K562 (cell line): ENCODE data around the gene NES. TPM values are rescaled to one million over a fixed set of nuclear protein-coding genes. Genes with fewer than 3 reads are reported as not detected.

Source experiments
- ATAC-seq: fragments of 200-7000 bp; cut with Tn5 transposase; 3 replicates; pipeline ENCODE4 v1.9.1; 2020; ENCODE audit warnings: moderate library complexity
- BruUV-seq: library from RNA; stranded (reverse); fragments of 400-500 nt; replicated peaks from 2 replicates; lab custom pipeline; 2021; lab: Mats Ljungman, UMichigan
- CTCF ChIA-PET: fragments of 300-600 bp; formaldehyde crosslinking; extraction: SDS; loops from one replicate; lab custom pipeline; 2021; ENCODE audit warnings: low intra/inter-chr PET ratio; lab: Yijun Ruan, JAX
- POLR2A ChIA-PET: fragments of 300-600, 350-650 bp; sonication (Branson Sonifier 250); formaldehyde crosslinking; extraction: SDS; loops from one replicate; lab custom pipeline; 2021; ENCODE audit warnings: antibody characterized with exemption, inconsistent platforms; lab: Yijun Ruan, JAX
- DNase-seq, 4 experiments: peaks; one replicate each; pipeline versions ENCODE4 v3.0.0 to v3.0.0-alpha.2; 2011 to 2018; ENCODE audit warnings: low spot score in 3 of 4, mixed read lengths in 3 of 4; ENCODE audit errors: extremely low read depth in 1 of 4
- FAIRE-seq: peaks from 2 replicates; lab custom pipeline; 2011; peaks lifted over from hg19 to GRCh38; lab: Jason Lieb, UNC
- H2AFZ ChIP-seq: 2 replicates; pipeline ENCODE4 v1.6.0; 2011; ENCODE audit warnings: low read depth, low read length, control low read depth, inconsistent platforms
- H3K27ac ChIP-seq: fragments of 200-600 bp; 3 replicates; pipeline ENCODE4 v1.8.0; 2011; ENCODE audit warnings: low read depth, mild to moderate bottlenecking, control low read depth, inconsistent platforms, low read length, moderate library complexity, mixed read lengths; ENCODE audit errors: extremely low read depth
- H3K27me3 ChIP-seq, 2 experiments: fragments of 300-600 bp in 1 of 2; 2 replicates in 1 of 2; 3 replicates in 1 of 2; pipeline versions ENCODE4 v1.6.0 to v1.8.0; 2011; ENCODE audit warnings: inconsistent platforms in 2 of 2, low read length in 2 of 2, mild to moderate bottlenecking in 1 of 2, mixed read lengths in 1 of 2, moderate library complexity in 1 of 2; ENCODE audit not compliant: control insufficient read depth in 2 of 2, insufficient read depth in 2 of 2
- H3K36me3 ChIP-seq: fragments of 300-600 bp; 3 replicates; pipeline ENCODE4 v1.8.0; 2011; ENCODE audit warnings: mild to moderate bottlenecking, low read length, inconsistent platforms; ENCODE audit not compliant: control insufficient read depth, insufficient read depth
- H3K4me1 ChIP-seq, 2 experiments: fragments of 200-600 bp in 1 of 2; replicated peaks in 1 of 2; 2 replicates in 1 of 2; 3 replicates in 1 of 2; pipeline versions ENCODE4 v1.5.1 to v1.8.0; 2011; ENCODE audit warnings: inconsistent platforms in 2 of 2, low read length in 2 of 2, mild to moderate bottlenecking in 1 of 2, mixed read lengths in 1 of 2, moderate library complexity in 1 of 2; ENCODE audit not compliant: control insufficient read depth in 2 of 2, insufficient read depth in 2 of 2
- H3K4me2 ChIP-seq: 2 replicates; pipeline ENCODE4 v1.6.1; 2011; ENCODE audit warnings: low read length, control low read depth, inconsistent platforms, mixed read lengths; ENCODE audit not compliant: insufficient read depth
- H3K4me3 ChIP-seq: fragments of 200-600 bp; sonication (generic), shearing (Covaris generic); 2 replicates; pipeline ENCODE4 v1.5.1; 2016; ENCODE audit warnings: control low read depth, inconsistent platforms
- H3K79me2 ChIP-seq: fragments of 200-600 bp; 3 replicates; pipeline ENCODE4 v1.8.0; 2011; ENCODE audit warnings: low read length, inconsistent platforms; ENCODE audit not compliant: control insufficient read depth, insufficient read depth
- H3K9ac ChIP-seq, 2 experiments: 2 replicates each; pipeline versions ENCODE4 v1.6.0 to v1.6.1; 2011; ENCODE audit warnings: low read depth in 2 of 2, low read length in 2 of 2, control low read depth in 1 of 2, inconsistent platforms in 1 of 2, mild to moderate bottlenecking in 1 of 2, mixed read lengths in 1 of 2; ENCODE audit not compliant: insufficient read depth in 1 of 2
- H3K9me1 ChIP-seq: one replicate; pipeline ENCODE4 v1.6.0; 2011; ENCODE audit warnings: inconsistent platforms, mild to moderate bottlenecking, low read length, moderate library complexity; ENCODE audit not compliant: control insufficient read depth, insufficient read depth
- H3K9me3 ChIP-seq: replicated peaks from 2 replicates; pipeline ENCODE4 v1.5.1; 2011; ENCODE audit warnings: low read depth, low read length, inconsistent platforms; ENCODE audit not compliant: control insufficient read depth, insufficient read depth
- H4K20me1 ChIP-seq: replicated peaks from 2 replicates; pipeline ENCODE4 v1.6.1; 2011; ENCODE audit warnings: low read length, inconsistent platforms, mixed read lengths; ENCODE audit not compliant: control insufficient read depth, insufficient read depth
- CTCFL ChIP-seq: IDR thresholded peaks from 2 replicates; pipeline ENCODE4 v1.6.1; 2011; ENCODE audit warnings: borderline replicate concordance, low read depth, mild to moderate bottlenecking, moderate library complexity, low read length; ENCODE audit not compliant: insufficient read depth, poor library complexity, severe bottlenecking
- NKRF ChIP-seq: fragments of 450-650 bp; IDR thresholded peaks from 2 replicates; pipeline ENCODE4 v1.6.1; 2016; ENCODE audit warnings: borderline replicate concordance
- POLR2G ChIP-seq: fragments of 200-400 bp; formaldehyde crosslinking; IDR thresholded peaks from 2 replicates; pipeline ENCODE4 v1.6.1; 2017; ENCODE audit warnings: low read depth, mild to moderate bottlenecking, antibody characterized with exemption, low read length, moderate library complexity
- RBFOX2 ChIP-seq: fragments of 200-400 bp; formaldehyde crosslinking; IDR thresholded peaks from 2 replicates; pipeline ENCODE4 v1.6.1; 2017; ENCODE audit warnings: low read depth, mild to moderate bottlenecking, low read length, moderate library complexity
- RFX5 ChIP-seq: IDR thresholded peaks from 2 replicates; pipeline ENCODE4 v1.6.1; 2011; ENCODE audit warnings: low read depth, mild to moderate bottlenecking, improper control_type of control experiment, low read length
- TSHZ1 ChIP-seq: fragments of 250-450 bp; sonication (Bioruptor Pico); IDR thresholded peaks from 2 replicates; pipeline ENCODE4 v1.4.0; 2020; ENCODE audit warnings: mild to moderate bottlenecking, moderate library complexity
- ZC3H4 ChIP-seq: sonication (generic); formaldehyde crosslinking; IDR thresholded peaks from 2 replicates; pipeline ENCODE4 v1.9.0; 2021; ENCODE audit warnings: missing genetic modification reagents, borderline replicate concordance
- WGBS: fragments of 100-300 bp; shearing (Covaris generic); methylation state at CpG from one replicate; pipeline ENCODE4 v1.1.6; 2016; ENCODE audit warnings: low coverage, mixed read lengths; ENCODE audit not compliant: insufficient coverage; ENCODE audit errors: missing lambda C conversion rate; 5-methylcytosine and 5-hydroxymethylcytosine counted together
- in situ Hi-C: fragments of 300-500 bp; cut with MboI; formaldehyde crosslinking; loops from 4 replicates; pipeline ENCODE4 v1.15.0; 2018; ENCODE audit warnings: inconsistent platforms, mixed read lengths
- intact Hi-C: fragments of 100-400 bp; cut with micrococcal nuclease; formaldehyde crosslinking; loops from 2 replicates; pipeline ENCODE4 v1.14.2; 2022
- polyA plus RNA-seq, 8 experiments: library from polyadenylated mRNA; depleted of rRNA in 4 of 8; stranded (reverse) in 5 of 8; unstranded in 3 of 8; fragments of >200 nt; fragmentation: Nextera tagmentation in 2 of 8; fragmentation: Illumina TruSeq in 1 of 8; extraction: Ambion mirVana in 2 of 8; extraction: Trizol in 1 of 8; gene quantifications; 2 replicates each; pipeline versions ENCODE4 v1.2.1 to v1.2.3, GENCODE V29; 2011 to 2014; ENCODE audit warnings: inconsistent platforms in 1 of 8, missing spikeins in 1 of 8
- total RNA-seq, 7 experiments: library from RNA; depleted of rRNA in 6 of 7; stranded (reverse); fragments of >200 nt in 6 of 7; fragmentation: Illumina TruSeq in 2 of 7; extraction: Trizol in 2 of 7; gene quantifications; 2 replicates each; pipeline versions ENCODE4 v1.2.1 to v1.2.3, GENCODE V29; 2011 to 2021; ENCODE audit warnings: low replicate concordance in 1 of 7

The NES gene
- total and polyA plus RNA-seq, 9 of the 15 experiments (the other 6 are each of a cell fraction or from before 2014, with no cell fraction given) = 0.10 to 8.6 (median 4.2) TPM

- TF ChIP-seq CTCFL = no peak
These were observed 28.3 kb downstream of the NES start (continued) for GRCh38 chr1:156648951-156649350.

- ATAC-seq = no peak
- Histone ChIP-seq H3K4me3 (no peak overlapping the region), H3K9me3 (no peaks in the 10 kb centered on the region), H3K4me1 (peaks cover 0 to 29% of the 10 kb centered on the region in 2 experiments; a peak in 3 of 5 replicates), H3K36me3 (peaks cover 50% of the 10 kb centered on the region), H3K4me2 (no peak overlapping the region), H3K79me2 (0 out of 3 replicates have a peak, but pooled peaks cover 7% of the 10 kb centered on the region), H2AFZ (no peak overlapping the region), H4K20me1 (peaks cover 70% of the 10 kb centered on the region), H3K27me3 (no peaks in the 10 kb centered on the region), H3K9ac (0 out of 4 replicates have a peak overlapping the region, but pooled peaks of 1 of the 2 experiments have one; percentile 60), H3K27ac (no peak overlapping the region), H3K9me1 (peaks cover 16% of the 10 kb centered on the region)
- no peak for FAIRE-seq
- ChIA-PET POLR2A (interaction anchor here (1.1 to 1.8 kb wide), 6 partner anchors 10 to 78 kb away, joined by 3 to 12 read pairs (median 5); no protein-coding TSS in a partner anchor), CTCF (interaction anchor here (0.6 kb wide), 1 partner anchor 10 kb away, joined by 3 read pairs; no protein-coding TSS in a partner anchor)
- intact Hi-C loops = no loop called here
- 78% methylated on average over 9 of the region's 10 CpGs for WGBS
- no TSS peak for BruUV-seq
- no peak for DNase-seq
- in situ Hi-C loops = no loop called here
- TF ChIP-seq ZC3H4 (CRISPR knock-in tag) (0 out of 2 replicates have a peak, but pooled peaks have one; percentile 27), NKRF (no peak), RFX5 (no peak), POLR2G (peak; percentile 52; the same call in 1 of the 2 replicates), TSHZ1 (no peak), RBFOX2 (peak; percentile 44)
These were observed 28.7 kb downstream of the NES start for GRCh38 chr1:156648496-156648895.
